ENCODE measurements around the gene GPATCH2. TPM values are rescaled to one million over a fixed set of nuclear protein-coding genes. Genes with fewer than 3 reads are reported as not detected.

GPATCH2 gene
- total RNA-seq, 4 donors from 2014 or later = 10.5 to 33.2 (median 13.7) TPM

DNA sequence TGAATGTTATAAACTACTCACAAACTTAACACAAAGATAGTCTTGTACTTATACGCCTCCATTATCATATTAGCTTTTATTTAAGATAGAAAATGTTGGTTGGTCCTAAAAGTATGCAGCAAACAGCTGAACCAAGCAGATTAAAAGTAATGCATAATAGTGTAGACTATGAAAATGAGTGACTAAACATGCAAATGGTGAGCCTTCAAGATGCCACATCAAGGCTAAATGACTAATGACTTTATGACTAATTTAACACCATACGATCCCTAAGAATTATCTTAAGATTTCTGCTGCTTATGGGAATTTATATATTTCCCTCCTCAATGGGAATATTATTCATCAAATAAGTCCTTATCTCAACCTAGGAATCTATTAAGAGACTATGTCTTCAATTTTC is 4.6 kb downstream of the GPATCH2 start:
- TF ChIP-seq EP300 (IDR thresholded peaks at IDR 0.05) = no peak
- no peak for TF ChIP-seq POLR2A (IDR thresholded peaks at IDR 0.05)
- TF ChIP-seq, protein P1, sequence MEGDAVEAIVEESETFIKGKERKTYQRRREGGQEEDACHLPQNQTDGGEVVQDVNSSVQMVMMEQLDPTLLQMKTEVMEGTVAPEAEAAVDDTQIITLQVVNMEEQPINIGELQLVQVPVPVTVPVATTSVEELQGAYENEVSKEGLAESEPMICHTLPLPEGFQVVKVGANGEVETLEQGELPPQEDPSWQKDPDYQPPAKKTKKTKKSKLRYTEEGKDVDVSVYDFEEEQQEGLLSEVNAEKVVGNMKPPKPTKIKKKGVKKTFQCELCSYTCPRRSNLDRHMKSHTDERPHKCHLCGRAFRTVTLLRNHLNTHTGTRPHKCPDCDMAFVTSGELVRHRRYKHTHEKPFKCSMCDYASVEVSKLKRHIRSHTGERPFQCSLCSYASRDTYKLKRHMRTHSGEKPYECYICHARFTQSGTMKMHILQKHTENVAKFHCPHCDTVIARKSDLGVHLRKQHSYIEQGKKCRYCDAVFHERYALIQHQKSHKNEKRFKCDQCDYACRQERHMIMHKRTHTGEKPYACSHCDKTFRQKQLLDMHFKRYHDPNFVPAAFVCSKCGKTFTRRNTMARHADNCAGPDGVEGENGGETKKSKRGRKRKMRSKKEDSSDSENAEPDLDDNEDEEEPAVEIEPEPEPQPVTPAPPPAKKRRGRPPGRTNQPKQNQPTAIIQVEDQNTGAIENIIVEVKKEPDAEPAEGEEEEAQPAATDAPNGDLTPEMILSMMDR (IDR thresholded peaks at IDR 0.05) = no peak
- TF ChIP-seq POLR2AphosphoS5 (IDR thresholded peaks at IDR 0.05) = no peak
- H3K36me3 ChIP-seq = no peaks in the 10 kb centered on the region
- no peaks in the 10 kb centered on the region for H3K9me3 ChIP-seq
- peaks cover 23% of the 10 kb centered on the region for H3K4me1 ChIP-seq
- H3K27ac ChIP-seq = no peak overlapping the region
- 77% methylated on average over 2 of the region's 2 CpGs for WGBS
- DNase-seq (ENCODE audit: low spot score in 2 of 2) = no peak
- H3K27me3 ChIP-seq = no peaks in the 10 kb centered on the region
- H3K4me3 ChIP-seq = no peak overlapping the region

DNA sequence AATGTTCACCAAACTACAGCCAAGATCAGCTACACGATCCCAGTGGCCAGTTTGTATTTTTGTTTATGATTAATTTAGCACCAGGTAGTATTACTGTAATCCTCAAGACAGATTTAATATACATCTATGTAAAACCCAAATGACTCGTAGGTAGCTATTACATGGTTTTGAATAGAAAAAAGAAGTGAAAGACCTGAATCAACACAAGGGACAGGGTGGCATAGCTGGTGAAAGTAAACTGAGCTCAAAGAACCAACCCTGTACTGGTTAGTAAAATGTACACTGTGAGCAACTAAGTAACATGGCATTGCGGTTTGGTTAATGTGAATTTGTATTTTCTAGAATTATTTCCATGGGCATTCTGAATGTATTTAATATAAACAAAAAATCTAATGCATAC is 8.8 kb downstream of the GPATCH2 start:
- Histone ChIP-seq H3K9me3 (no peaks in the 10 kb centered on the region), H3K4me1 (peaks cover 2% of the 10 kb centered on the region), H3K4me3 (no peak overlapping the region), H3K36me3 (peaks cover 7% of the 10 kb centered on the region), H3K27me3 (no peaks in the 10 kb centered on the region), H3K27ac (no peak overlapping the region)
- DNase-seq (ENCODE audit: low spot score in 2 of 2) = no peak
- 95% methylated on average over 3 of the region's 3 CpGs for WGBS
- TF ChIP-seq POLR2A (IDR thresholded peaks at IDR 0.05) (no peak), EP300 (IDR thresholded peaks at IDR 0.05) (no peak), POLR2AphosphoS5 (IDR thresholded peaks at IDR 0.05) (no peak)
- TF ChIP-seq, protein P1 (IDR thresholded peaks at IDR 0.05) = no peak

DNA sequence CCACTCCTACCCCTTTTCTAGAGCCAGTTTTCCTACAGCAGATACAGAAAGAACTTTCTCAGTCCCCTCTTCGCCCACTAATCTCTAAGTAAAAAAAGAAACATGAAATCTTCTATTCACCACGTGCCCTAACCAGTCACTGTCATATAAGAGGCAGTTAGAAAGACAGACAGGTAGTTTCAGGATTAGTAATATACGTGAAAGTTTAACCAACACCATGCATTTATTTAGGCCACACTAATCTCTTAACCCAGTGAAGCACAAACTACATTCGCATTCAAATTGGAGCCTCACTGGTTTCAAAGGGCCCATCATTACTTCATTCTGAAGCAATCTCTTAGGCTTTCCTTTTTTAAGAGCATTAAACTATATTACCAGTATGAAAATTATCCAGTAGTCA is 10.1 kb downstream of the GPATCH2 start:
- DNase-seq (ENCODE audit: low spot score in 2 of 2) = no peak
- TF ChIP-seq POLR2A (IDR thresholded peaks at IDR 0.05) (no peak), POLR2AphosphoS5 (IDR thresholded peaks at IDR 0.05) (no peak), EP300 (IDR thresholded peaks at IDR 0.05) (no peak)
- TF ChIP-seq, protein P1 (IDR thresholded peaks at IDR 0.05) = no peak
- H3K4me3 ChIP-seq = no peak overlapping the region
- no peaks in the 10 kb centered on the region for H3K9me3 ChIP-seq
- H3K4me1 ChIP-seq = no peaks in the 10 kb centered on the region
- WGBS = 95% methylated on average over 4 of the region's 4 CpGs
- H3K36me3 ChIP-seq = peaks cover 7% of the 10 kb centered on the region
- H3K27ac ChIP-seq = no peak overlapping the region
- no peaks in the 10 kb centered on the region for H3K27me3 ChIP-seq

DNA sequence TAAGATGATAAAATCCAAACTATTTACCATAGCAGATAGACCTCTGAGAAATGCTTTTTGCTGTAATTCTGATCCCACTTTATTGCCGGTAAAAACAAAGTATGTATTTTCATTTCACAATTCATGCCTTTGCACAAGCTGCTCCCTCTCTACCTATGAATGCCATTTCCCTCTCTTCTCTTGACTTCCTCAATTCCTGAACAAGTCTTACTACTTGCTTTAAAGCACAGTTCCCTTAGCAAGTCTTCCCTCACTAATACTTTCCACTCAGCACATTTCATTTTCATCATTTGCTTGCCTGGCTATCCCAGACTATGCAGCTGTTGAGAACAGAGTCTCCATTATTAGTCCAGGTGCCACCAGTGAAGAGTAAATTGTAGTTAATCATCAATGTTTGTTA is 13.8 kb downstream of the GPATCH2 start:
- no peak overlapping the region for H3K4me3 ChIP-seq
- WGBS = 84% methylated on average over 1 of the region's 1 CpG
- no peak for DNase-seq (ENCODE audit: low spot score in 2 of 2)

DNA sequence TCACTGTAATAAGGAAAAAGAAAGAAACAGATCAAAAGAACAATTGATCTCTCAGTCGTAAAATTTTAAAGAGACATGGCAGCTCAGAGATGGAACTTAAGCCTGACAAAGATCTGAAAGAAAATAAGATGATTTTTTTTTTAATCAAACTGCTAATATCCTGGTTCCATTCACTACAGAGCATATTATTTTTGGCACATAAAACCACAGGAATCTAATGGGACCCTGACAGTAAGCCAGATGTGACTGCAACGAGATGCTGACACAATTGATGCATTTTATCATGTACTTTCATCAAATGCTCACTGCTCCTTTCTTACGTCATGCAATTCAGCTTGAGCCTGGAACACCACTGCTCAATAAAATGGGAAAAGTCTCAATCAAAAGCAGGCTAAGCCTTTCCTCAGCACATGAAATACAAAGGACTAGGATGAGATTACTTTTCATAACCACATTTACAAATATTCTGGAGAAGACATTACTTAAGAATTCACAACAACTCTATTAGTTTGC is 16.6 kb downstream of the GPATCH2 start:
- no peaks in the 10 kb centered on the region for H3K27me3 ChIP-seq
- no peaks in the 10 kb centered on the region for H3K9me3 ChIP-seq
- no peak overlapping the region for H3K27ac ChIP-seq
- DNase-seq (ENCODE audit: low spot score in 2 of 2) = no peak
- TF ChIP-seq POLR2AphosphoS5 (IDR thresholded peaks at IDR 0.05) = no peak
- no peak overlapping the region for H3K4me3 ChIP-seq
- peaks cover 11% of the 10 kb centered on the region for H3K36me3 ChIP-seq
- H3K4me1 ChIP-seq = no peaks in the 10 kb centered on the region
- 62% methylated on average over 3 of the region's 3 CpGs for WGBS

More for the DNA sequence above, 13.8 kb downstream of the GPATCH2 start:
- no peak overlapping the region for H3K27ac ChIP-seq
- H3K9me3 ChIP-seq = no peaks in the 10 kb centered on the region
- H3K36me3 ChIP-seq = peaks cover 7% of the 10 kb centered on the region
- no peak for TF ChIP-seq EP300 (IDR thresholded peaks at IDR 0.05)
- no peak for TF ChIP-seq POLR2A (IDR thresholded peaks at IDR 0.05)
- TF ChIP-seq, protein P1 (IDR thresholded peaks at IDR 0.05) = no peak
- no peak for TF ChIP-seq POLR2AphosphoS5 (IDR thresholded peaks at IDR 0.05)
- no peaks in the 10 kb centered on the region for H3K27me3 ChIP-seq
- no peaks in the 10 kb centered on the region for H3K4me1 ChIP-seq

DNA sequence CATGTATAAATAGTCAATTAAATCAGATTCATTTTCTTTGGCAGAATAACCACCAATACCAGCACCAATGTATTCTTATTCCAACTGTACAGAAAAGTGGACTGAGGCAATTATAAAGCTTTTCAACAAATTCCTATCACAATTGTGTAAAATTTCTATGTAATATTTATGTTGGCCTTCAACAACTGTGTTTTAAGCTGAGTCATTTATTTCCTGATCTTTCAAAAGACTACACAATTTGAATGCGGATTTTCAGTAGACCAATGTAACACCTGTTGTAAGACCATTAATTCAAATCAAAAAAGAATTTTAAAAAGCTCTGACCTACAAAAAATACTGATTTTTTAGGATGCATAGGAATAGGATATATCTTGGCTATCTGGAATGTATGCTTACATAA is 25.5 kb downstream of the GPATCH2 start:
- no peaks in the 10 kb centered on the region for H3K27me3 ChIP-seq
- 92% methylated on average over 1 of the region's 1 CpG for WGBS
- DNase-seq (ENCODE audit: low spot score in 2 of 2) = no peak
- no peaks in the 10 kb centered on the region for H3K4me1 ChIP-seq
- H3K27ac ChIP-seq = no peak overlapping the region
- TF ChIP-seq EP300 (IDR thresholded peaks at IDR 0.05) (no peak), POLR2A (IDR thresholded peaks at IDR 0.05) (no peak), POLR2AphosphoS5 (IDR thresholded peaks at IDR 0.05) (no peak)
- TF ChIP-seq, protein P1 (IDR thresholded peaks at IDR 0.05) = no peak
- no peaks in the 10 kb centered on the region for H3K9me3 ChIP-seq
- no peak overlapping the region for H3K4me3 ChIP-seq
- H3K36me3 ChIP-seq = peaks cover 25% of the 10 kb centered on the region

All from suprapubic skin (tissue), 4 donors.